ENCODE results near the gene MKKS. TPM values are rescaled to one million over a fixed set of nuclear protein-coding genes. Genes with fewer than 3 reads are reported as not detected.
A peak's percentile ranks its signal among the peaks of the same experiment; 100 is the strongest.

The MKKS gene
- total and polyA plus RNA-seq, 9 donors, result 11.9 to 21.2 (median 19.3) TPM

DNA sequence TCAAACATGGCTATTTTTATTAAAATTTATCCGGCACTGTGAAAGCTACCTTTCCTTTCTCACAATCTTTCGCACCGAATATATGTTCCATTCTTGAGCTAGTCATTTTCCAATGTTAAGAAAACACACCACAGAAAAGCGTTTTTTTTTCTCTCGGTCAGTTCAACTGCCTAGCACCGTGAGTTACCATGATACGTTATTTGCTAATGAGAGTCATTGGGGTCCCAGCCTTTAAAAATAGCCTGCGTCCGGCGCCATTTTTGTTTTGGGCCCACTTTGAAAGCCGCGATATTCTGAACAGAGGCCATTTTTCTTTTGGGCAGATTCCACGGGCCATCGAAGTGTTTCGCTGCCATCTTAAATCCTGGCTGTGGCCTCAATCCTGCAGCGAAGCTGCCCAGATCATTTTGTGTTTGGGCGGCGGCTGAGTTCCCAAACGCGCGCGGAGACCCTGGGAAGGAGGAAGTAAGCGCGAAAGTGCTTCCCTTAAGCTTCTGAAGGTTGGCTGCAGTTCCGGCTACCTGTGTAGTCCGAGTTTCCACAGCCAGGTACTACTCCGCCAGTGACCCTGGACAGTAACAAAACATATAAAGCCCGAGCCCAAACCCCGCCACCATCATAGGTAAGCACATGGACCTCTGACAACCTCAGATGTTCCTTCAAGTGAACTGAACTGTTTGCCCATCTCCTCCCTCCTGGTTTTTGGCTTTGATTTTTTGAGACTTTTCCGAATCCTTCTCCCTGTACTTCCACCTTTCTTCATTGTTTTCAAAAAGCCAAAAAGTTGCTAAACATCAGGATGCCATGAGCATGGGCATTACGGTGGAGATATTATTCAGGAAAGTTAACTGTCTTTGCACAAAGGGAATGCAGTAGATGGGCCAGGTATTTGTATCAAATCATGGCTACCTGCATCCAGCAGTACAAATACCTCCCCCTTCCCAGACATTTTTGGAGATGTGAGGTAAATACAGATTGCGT is 1.1 kb upstream of the MKKS start, which contains the start of gene SLX4IP:
Gene SLX4IP, plus strand, starts transcription at position 474 of the 981 bp plus-strand sequence. CDS start 22,900 bp downstream, outside the sequence.
- Histone ChIP-seq H3K4me1 (ENCODE audit: control insufficient read depth, insufficient read depth, low read length) (peaks cover 7% of the 10 kb centered on the region), H3K36me3 (ENCODE audit: control insufficient read depth, insufficient read depth, low read length) (peaks cover 3% of the 10 kb centered on the region), H3K4me3 (ENCODE audit: low read length) (peak within 1 kb of the TSS; percentile 94), H3K27me3 (ENCODE audit: control insufficient read depth, insufficient read depth, low read length) (no peaks in the 10 kb centered on the region), H3K9me3 (replicated peaks; ENCODE audit: control insufficient read depth, low read depth, low read length) (no peaks in the 10 kb centered on the region), H3K27ac (ENCODE audit: low read length) (peak within 1 kb of the TSS; percentile 98)
- 0% methylated on average over 24 of the region's 32 CpGs for WGBS (ENCODE audit: insufficient coverage)
- DNase-seq, result peak; percentile 100

DNA sequence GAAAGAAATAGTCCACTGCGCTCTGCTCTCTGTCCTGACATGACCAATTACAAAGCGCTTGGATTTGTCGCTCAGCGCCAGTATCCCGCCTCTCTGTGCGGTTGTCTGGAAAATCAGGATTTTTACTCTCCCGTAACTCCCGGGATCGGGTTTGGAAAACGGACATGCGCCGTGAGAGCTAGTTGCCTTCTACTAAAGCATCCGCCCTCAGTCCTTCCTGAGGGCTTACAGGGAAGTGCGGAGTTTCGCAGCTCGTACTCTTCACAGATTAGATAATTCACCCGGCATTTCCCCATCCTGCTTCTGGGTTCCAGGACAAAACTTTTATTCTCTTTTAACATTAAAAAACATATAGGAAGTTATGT is 427 bp upstream of the MKKS start:
- H3K4me3 ChIP-seq (ENCODE audit: low read length), result peak overlapping the region; percentile 94
- H3K9me3 ChIP-seq (replicated peaks; ENCODE audit: control insufficient read depth, low read depth, low read length), result no peaks in the 10 kb centered on the region
- DNase-seq, result peak; percentile 100
- 0% methylated on average over 10 of the region's 17 CpGs for WGBS (ENCODE audit: insufficient coverage)
- peak overlapping the region; percentile 98 for H3K27ac ChIP-seq (ENCODE audit: low read length)
- peaks cover 3% of the 10 kb centered on the region for H3K36me3 ChIP-seq (ENCODE audit: control insufficient read depth, insufficient read depth, low read length)
- H3K4me1 ChIP-seq (ENCODE audit: control insufficient read depth, insufficient read depth, low read length), result peaks cover 7% of the 10 kb centered on the region
- no peaks in the 10 kb centered on the region for H3K27me3 ChIP-seq (ENCODE audit: control insufficient read depth, insufficient read depth, low read length)

DNA sequence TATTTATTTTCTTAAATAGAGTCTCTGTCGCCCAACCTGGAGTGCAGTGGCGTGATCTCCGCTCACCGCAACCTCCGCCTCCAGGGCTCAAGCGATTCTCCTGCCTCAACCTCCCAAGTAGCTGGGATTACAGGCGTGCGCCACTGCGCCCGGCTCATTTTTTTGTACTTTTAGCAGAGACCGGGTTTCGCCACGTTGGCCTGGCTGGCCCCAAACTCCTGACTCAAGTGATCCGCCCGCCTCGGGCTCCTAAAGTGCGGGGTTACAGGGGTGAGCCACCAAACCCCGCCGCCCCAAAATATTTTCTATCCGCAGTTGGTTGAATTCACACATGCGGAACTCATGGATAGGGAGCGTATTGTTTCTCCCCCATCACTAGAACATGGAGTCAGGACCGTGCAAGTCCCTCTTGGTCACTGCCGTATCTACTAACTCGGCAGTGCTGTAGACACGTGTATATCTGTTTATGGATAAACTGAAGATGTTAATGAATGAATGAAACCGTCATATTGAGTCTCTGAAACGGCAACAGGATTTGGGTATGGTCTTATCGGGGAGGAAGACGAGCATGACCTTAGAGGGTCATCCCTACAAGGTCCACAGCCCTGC is 904 bp downstream of the MKKS start:
- H3K9me3 ChIP-seq (replicated peaks; ENCODE audit: control insufficient read depth, low read depth, low read length), result no peaks in the 10 kb centered on the region
- H3K4me1 ChIP-seq (ENCODE audit: control insufficient read depth, insufficient read depth, low read length), result peaks cover 7% of the 10 kb centered on the region
- H3K4me3 ChIP-seq (ENCODE audit: low read length), result peak overlapping the region; percentile 94
- H3K27me3 ChIP-seq (ENCODE audit: control insufficient read depth, insufficient read depth, low read length), result no peaks in the 10 kb centered on the region
- peak; percentile 13 for DNase-seq
- no peak overlapping the region for H3K27ac ChIP-seq (ENCODE audit: low read length)
- peaks cover 3% of the 10 kb centered on the region for H3K36me3 ChIP-seq (ENCODE audit: control insufficient read depth, insufficient read depth, low read length)
- WGBS (ENCODE audit: insufficient coverage), result 42% methylated on average over 27 of the region's 30 CpGs

GRCh38 chr20:10432079-10432478 is 1.9 kb downstream of the MKKS start:
- 57% methylated on average over 1 of the region's 1 CpG for WGBS (ENCODE audit: insufficient coverage)
- peaks cover 3% of the 10 kb centered on the region for H3K36me3 ChIP-seq (ENCODE audit: control insufficient read depth, insufficient read depth, low read length)
- H3K9me3 ChIP-seq (replicated peaks; ENCODE audit: control insufficient read depth, low read depth, low read length), result no peaks in the 10 kb centered on the region
- H3K27ac ChIP-seq (ENCODE audit: low read length), result no peak overlapping the region
- no peaks in the 10 kb centered on the region for H3K27me3 ChIP-seq (ENCODE audit: control insufficient read depth, insufficient read depth, low read length)
- no peak for DNase-seq
- no peak overlapping the region for H3K4me3 ChIP-seq (ENCODE audit: low read length)
- peaks cover 7% of the 10 kb centered on the region for H3K4me1 ChIP-seq (ENCODE audit: control insufficient read depth, insufficient read depth, low read length)

DNA sequence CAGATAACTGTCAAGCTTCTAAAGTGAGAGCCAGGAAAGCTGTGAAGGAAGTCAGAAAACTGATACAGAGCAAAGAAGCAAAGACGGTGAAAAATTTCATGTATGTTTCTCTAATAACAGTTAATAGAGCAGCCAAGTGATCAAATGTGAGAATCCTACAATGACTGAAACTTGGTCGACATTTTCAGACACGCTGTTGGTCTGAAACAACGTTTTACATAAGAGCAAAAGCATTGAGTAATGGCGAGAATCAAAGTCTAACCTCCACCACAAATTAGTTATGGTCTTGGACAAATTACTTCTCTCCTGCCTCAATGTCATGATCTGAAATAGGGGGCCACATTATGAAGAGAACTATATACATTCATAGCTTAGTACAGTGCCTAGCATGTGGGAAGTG is 3.3 kb downstream of the MKKS start:
- Histone ChIP-seq H3K36me3 (ENCODE audit: control insufficient read depth, insufficient read depth, low read length) (peaks cover 6% of the 10 kb centered on the region), H3K4me3 (ENCODE audit: low read length) (no peak overlapping the region), H3K9me3 (replicated peaks; ENCODE audit: control insufficient read depth, low read depth, low read length) (no peaks in the 10 kb centered on the region), H3K27me3 (ENCODE audit: control insufficient read depth, insufficient read depth, low read length) (no peaks in the 10 kb centered on the region), H3K27ac (ENCODE audit: low read length) (no peak overlapping the region), H3K4me1 (ENCODE audit: control insufficient read depth, insufficient read depth, low read length) (peaks cover 7% of the 10 kb centered on the region)
- DNase-seq, result no peak
- no CpG with 5 or more reads among the region's 5 CpGs for WGBS (ENCODE audit: insufficient coverage)

- H3K9me3 ChIP-seq (replicated peaks; ENCODE audit: control insufficient read depth, low read depth, low read length), result no peaks in the 10 kb centered on the region
- H3K4me3 ChIP-seq (ENCODE audit: low read length), result no peak overlapping the region
- peaks cover 6% of the 10 kb centered on the region for H3K36me3 ChIP-seq (ENCODE audit: control insufficient read depth, insufficient read depth, low read length)
- peaks cover 7% of the 10 kb centered on the region for H3K4me1 ChIP-seq (ENCODE audit: control insufficient read depth, insufficient read depth, low read length)
- no peaks in the 10 kb centered on the region for H3K27me3 ChIP-seq (ENCODE audit: control insufficient read depth, insufficient read depth, low read length)
- no peak for DNase-seq
- no peak overlapping the region for H3K27ac ChIP-seq (ENCODE audit: low read length)
These were observed 4.0 kb downstream of the MKKS start for GRCh38 chr20:10430000-10430466.

DNA sequence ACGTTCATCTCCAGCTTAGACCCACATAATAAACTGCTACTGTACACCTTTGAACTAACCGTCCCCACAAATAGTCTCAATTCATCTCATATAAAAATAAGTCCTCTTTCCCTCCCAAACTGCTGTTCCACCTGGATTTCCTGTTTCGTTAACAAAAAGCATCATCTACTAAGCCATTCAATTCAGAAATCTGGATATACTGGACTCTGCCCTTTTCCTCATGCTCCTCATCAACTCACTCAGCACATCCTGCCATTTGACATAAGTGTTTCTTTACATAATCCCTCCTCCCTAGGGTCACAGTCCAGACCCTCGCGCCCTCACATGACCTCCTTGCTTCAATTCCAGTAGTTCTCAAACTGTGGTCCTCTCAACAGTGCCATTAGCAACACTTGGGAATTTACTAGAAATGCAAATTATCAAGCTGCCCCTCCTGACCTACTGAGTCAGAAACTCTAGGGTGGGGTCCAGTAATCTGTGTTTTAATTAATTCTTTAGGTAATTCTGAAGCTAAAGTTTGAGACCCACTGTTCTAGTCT is 4.5 kb downstream of the MKKS start:
- 78% methylated on average over 3 of the region's 5 CpGs for WGBS (ENCODE audit: insufficient coverage)
- H3K9me3 ChIP-seq (replicated peaks; ENCODE audit: control insufficient read depth, low read depth, low read length), result no peaks in the 10 kb centered on the region
- peaks cover 6% of the 10 kb centered on the region for H3K36me3 ChIP-seq (ENCODE audit: control insufficient read depth, insufficient read depth, low read length)
- H3K27ac ChIP-seq (ENCODE audit: low read length), result no peak overlapping the region
- no peak for DNase-seq
- peaks cover 7% of the 10 kb centered on the region for H3K4me1 ChIP-seq (ENCODE audit: control insufficient read depth, insufficient read depth, low read length)
- no peak overlapping the region for H3K4me3 ChIP-seq (ENCODE audit: low read length)
- no peaks in the 10 kb centered on the region for H3K27me3 ChIP-seq (ENCODE audit: control insufficient read depth, insufficient read depth, low read length)

- Histone ChIP-seq H3K4me1 (ENCODE audit: control insufficient read depth, insufficient read depth, low read length) (peaks cover 2% of the 10 kb centered on the region), H3K36me3 (ENCODE audit: control insufficient read depth, insufficient read depth, low read length) (peaks cover 6% of the 10 kb centered on the region), H3K4me3 (ENCODE audit: low read length) (no peak overlapping the region), H3K27ac (ENCODE audit: low read length) (no peak overlapping the region), H3K9me3 (replicated peaks; ENCODE audit: control insufficient read depth, low read depth, low read length) (no peaks in the 10 kb centered on the region), H3K27me3 (ENCODE audit: control insufficient read depth, insufficient read depth, low read length) (no peaks in the 10 kb centered on the region)
- no peak for DNase-seq
These were observed 6.0 kb downstream of the MKKS start for GRCh38 chr20:10428008-10428407.

DNA sequence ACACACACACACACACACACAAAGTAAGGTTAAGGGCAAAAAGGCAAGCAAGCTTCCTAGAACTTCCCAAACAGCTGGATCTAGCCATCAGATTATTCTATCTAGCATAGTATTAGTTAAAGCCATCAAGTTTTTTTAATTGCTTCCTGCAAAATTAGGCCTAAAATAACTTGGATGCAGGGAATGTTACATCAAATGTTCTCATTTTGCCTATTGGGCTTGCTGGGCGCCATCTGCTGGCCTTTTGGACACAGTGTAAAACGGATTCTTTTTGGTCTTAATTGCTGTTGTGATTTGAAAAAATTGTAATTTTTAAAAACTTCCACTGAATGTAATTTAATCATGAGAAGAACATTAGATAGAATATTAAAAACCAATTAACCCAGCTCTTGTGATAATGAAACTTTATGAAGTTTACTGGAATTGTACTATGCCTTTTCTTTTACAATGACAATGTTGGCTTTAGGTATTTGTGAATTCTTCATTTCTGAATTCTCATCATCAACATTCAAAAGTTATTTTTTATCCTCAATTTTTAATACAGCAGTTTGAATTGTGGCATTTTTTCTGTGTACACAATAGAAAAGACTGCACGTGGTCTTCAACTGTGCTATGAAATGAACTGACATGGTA is 6.8 kb downstream of the MKKS start:
- DNase-seq, result peak; percentile 68
- H3K27me3 ChIP-seq (ENCODE audit: control insufficient read depth, insufficient read depth, low read length), result no peaks in the 10 kb centered on the region
- peaks cover 6% of the 10 kb centered on the region for H3K36me3 ChIP-seq (ENCODE audit: control insufficient read depth, insufficient read depth, low read length)
- no peaks in the 10 kb centered on the region for H3K9me3 ChIP-seq (replicated peaks; ENCODE audit: control insufficient read depth, low read depth, low read length)
- no peaks in the 10 kb centered on the region for H3K4me1 ChIP-seq (ENCODE audit: control insufficient read depth, insufficient read depth, low read length)
- no peak overlapping the region for H3K27ac ChIP-seq (ENCODE audit: low read length)
- WGBS (ENCODE audit: insufficient coverage), result no CpG with 5 or more reads among the region's 3 CpGs
- H3K4me3 ChIP-seq (ENCODE audit: low read length), result no peak overlapping the region

GRCh38 chr20:10423735-10424134 is 10.3 kb downstream of the MKKS start:
- peaks cover 9% of the 10 kb centered on the region for H3K36me3 ChIP-seq (ENCODE audit: control insufficient read depth, insufficient read depth, low read length)
- no peaks in the 10 kb centered on the region for H3K4me1 ChIP-seq (ENCODE audit: control insufficient read depth, insufficient read depth, low read length)
- no peak overlapping the region for H3K27ac ChIP-seq (ENCODE audit: low read length)
- no CpG with 5 or more reads among the region's 2 CpGs for WGBS (ENCODE audit: insufficient coverage)
- no peak for DNase-seq
- H3K9me3 ChIP-seq (replicated peaks; ENCODE audit: control insufficient read depth, low read depth, low read length), result no peaks in the 10 kb centered on the region
- H3K4me3 ChIP-seq (ENCODE audit: low read length), result no peak overlapping the region
- no peaks in the 10 kb centered on the region for H3K27me3 ChIP-seq (ENCODE audit: control insufficient read depth, insufficient read depth, low read length)

Measured in muscle of leg (tissue), 11 donors.